ENCODE results near the gene PCBP3. TPM values are rescaled to one million over a fixed set of nuclear protein-coding genes. Genes with fewer than 3 reads are reported as not detected.
"Not testable (repeated sequence)": the region's sequence is repeated elsewhere in the genome, so short reads cannot be mapped to it uniquely, and the experiment has no call there.

The PCBP3 gene
- total RNA-seq, 4 donors from 2014 or later, result 0.47 to 5.3 (median 1.0) TPM; not detected in 1

DNA sequence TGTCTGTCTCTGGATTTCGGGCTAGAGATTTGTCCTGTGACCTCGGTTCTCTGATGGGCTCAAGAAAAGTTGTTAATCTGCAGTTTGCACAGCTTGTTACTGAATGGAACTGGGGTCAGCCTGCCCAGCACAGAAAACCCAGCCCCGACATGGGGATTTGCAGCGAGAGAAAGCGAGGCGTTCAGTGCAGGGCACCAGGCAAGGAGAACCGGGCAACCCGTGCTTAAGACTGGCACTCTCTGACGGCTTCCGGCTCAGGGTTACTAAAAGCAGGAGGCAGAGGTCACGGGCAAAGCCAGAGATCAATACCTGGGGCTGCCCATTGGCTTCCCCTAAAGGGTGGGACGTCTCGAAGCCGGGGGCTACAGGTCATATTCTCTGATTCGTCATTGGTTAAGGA lies 308.2 kb downstream of the PCBP3 start:
- H3K27ac ChIP-seq, result no peak overlapping the region
- DNase-seq, result no peak

DNA sequence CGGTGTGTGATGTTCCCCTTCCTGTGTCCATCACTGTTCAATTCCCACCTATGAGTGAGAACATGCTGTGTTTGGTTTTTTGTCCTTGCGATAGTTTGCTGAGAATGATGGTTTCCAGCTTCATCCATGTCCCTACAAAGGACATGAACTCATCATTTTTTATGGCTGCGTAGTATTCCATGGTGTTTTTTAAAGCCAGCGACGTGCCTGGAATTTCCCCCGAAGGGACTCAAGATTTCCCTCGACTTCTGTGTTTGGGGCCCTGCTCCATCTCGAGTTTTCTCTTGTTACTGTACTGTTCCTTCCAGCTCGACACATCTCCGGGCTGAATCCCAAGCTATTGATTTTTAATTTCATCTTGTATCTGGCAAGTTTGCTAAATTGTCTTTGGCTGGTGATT lies 309.0 kb downstream of the PCBP3 start:
- H3K4me3 ChIP-seq; intact Hi-C loops (cut with DNase I); H3K36me3 ChIP-seq; H3K9me3 ChIP-seq; H3K27ac ChIP-seq; DNase-seq: not testable (repeated sequence)
- WGBS, 2 donors, result 88% methylated on average over 8 to 10 of the region's 10 CpGs
- H3K4me1 ChIP-seq, result peaks cover 0 to 49% (median 17%) of the 10 kb centered on the region in 3 donors
- peaks cover 0 to 45% (median 0%) of the 10 kb centered on the region in 4 donors for H3K27me3 ChIP-seq

More for the DNA sequence above, 308.2 kb downstream of the PCBP3 start:
- WGBS, 2 donors, result 83 to 100% methylated on average over 2 to 8 of the region's 15 CpGs
- peaks cover 0 to 44% (median 14%) of the 10 kb centered on the region in 3 donors for H3K4me1 ChIP-seq
- H3K36me3 ChIP-seq, result no peaks in the 10 kb centered on the region
- no peaks in the 10 kb centered on the region for H3K9me3 ChIP-seq
- TF ChIP-seq, protein P1, sequence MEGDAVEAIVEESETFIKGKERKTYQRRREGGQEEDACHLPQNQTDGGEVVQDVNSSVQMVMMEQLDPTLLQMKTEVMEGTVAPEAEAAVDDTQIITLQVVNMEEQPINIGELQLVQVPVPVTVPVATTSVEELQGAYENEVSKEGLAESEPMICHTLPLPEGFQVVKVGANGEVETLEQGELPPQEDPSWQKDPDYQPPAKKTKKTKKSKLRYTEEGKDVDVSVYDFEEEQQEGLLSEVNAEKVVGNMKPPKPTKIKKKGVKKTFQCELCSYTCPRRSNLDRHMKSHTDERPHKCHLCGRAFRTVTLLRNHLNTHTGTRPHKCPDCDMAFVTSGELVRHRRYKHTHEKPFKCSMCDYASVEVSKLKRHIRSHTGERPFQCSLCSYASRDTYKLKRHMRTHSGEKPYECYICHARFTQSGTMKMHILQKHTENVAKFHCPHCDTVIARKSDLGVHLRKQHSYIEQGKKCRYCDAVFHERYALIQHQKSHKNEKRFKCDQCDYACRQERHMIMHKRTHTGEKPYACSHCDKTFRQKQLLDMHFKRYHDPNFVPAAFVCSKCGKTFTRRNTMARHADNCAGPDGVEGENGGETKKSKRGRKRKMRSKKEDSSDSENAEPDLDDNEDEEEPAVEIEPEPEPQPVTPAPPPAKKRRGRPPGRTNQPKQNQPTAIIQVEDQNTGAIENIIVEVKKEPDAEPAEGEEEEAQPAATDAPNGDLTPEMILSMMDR (IDR thresholded peaks at IDR 0.05), result no peak
- TF ChIP-seq POLR2A (IDR thresholded peaks at IDR 0.05), result no peak
- intact Hi-C loops (cut with DNase I), result no loop called here
- H3K4me3 ChIP-seq, result no peak overlapping the region
- peaks cover 0 to 45% (median 0%) of the 10 kb centered on the region in 4 donors for H3K27me3 ChIP-seq

DNA sequence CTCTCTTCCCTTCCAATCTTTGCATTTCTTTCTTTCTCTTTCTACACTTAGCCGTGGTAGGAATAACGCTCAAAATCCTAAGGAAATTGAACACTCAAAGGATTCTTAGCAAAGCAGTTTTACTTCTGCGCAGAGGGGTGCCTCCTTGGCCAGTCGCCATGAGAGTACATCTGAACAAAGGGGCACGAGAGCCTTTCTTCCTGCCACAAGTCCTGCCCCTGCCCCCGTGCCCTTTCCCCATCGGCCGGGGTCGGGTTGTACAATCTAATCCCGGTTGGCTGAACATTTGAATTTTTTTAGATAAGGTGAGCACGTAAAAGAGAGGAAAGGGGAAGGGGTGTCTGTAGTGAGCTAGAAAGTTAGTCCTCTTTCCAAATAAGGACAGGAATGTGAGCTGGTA lies 309.4 kb downstream of the PCBP3 start:
- peak overlapping the region in 2 of 4 donors; percentile 21 to 65 for H3K27ac ChIP-seq
- intact Hi-C loops (cut with DNase I), result no loop called here

DNA sequence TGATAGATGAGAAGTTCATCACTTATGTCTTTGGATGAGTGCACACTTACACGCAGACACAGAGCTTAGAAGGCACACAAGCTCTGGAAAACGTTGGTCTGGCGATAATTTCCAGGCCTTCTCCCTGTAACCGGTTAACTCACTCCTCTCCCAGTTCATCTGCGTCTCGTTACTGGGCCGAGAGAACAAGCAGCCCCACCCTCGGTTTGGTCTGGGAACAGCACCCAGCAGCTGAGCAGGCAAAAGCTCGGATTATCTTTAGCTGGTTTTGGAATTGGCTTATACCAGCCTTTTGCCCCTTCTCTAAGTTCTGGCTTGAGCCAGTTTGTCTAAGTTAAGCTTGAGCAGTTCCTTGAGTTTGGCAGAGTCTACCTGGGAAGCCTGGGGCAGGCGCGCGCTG lies 310.7 kb downstream of the PCBP3 start:
- H3K36me3 ChIP-seq, result no peaks in the 10 kb centered on the region
- peak overlapping the region; percentile 54 to 86 (median 61) for H3K27ac ChIP-seq
- peaks cover 0 to 62% (median 25%) of the 10 kb centered on the region in 3 donors for H3K4me1 ChIP-seq
- DNase-seq, result no peak
- WGBS, 2 donors, result 50 to 67% methylated on average over 11 to 12 of the region's 12 CpGs
- intact Hi-C loops (cut with DNase I), result no loop called here
- no peak overlapping the region for H3K4me3 ChIP-seq
- peaks cover 0 to 37% (median 0%) of the 10 kb centered on the region in 4 donors for H3K27me3 ChIP-seq
- no peaks in the 10 kb centered on the region for H3K9me3 ChIP-seq
- TF ChIP-seq, protein P1 (IDR thresholded peaks at IDR 0.05), result peak in 2 of 6 experiments; percentile 9
- TF ChIP-seq POLR2A (IDR thresholded peaks at IDR 0.05), result no peak

More for the DNA sequence above, 309.4 kb downstream of the PCBP3 start:
- WGBS, 2 donors, result 57 to 67% methylated on average over 5 to 11 of the region's 11 CpGs
- Histone ChIP-seq H3K27me3 (peaks cover 0 to 45% (median 0%) of the 10 kb centered on the region in 4 donors), H3K36me3 (no peaks in the 10 kb centered on the region), H3K4me1 (peaks cover 0 to 54% (median 20%) of the 10 kb centered on the region in 3 donors), H3K4me3 (no peak overlapping the region), H3K9me3 (no peaks in the 10 kb centered on the region)
- DNase-seq, result no peak
- no peak for TF ChIP-seq POLR2A (IDR thresholded peaks at IDR 0.05)
- TF ChIP-seq, protein P1 (IDR thresholded peaks at IDR 0.05), result no peak

DNA sequence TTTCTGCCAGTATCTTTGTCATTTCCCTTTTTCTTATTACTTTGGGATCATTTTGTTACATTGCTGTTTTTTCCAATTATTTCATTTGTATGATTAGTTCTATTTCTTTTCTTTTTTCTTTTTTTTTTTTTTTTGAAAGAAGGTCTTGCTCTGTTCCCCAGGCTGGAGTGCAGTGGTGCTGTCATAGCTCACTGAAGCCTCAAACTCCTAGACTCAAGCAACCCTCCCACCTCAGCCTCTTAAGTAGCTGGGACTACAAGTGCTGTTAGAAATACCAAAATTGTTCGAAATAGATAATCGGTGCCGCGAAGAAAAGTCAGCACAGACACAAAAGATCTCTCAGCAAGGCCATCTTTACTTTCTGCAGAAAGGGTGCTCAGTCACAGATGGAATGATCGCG lies 311.4 kb downstream of the PCBP3 start:
- peaks cover 0 to 62% (median 22%) of the 10 kb centered on the region in 3 donors for H3K4me1 ChIP-seq
- no peaks in the 10 kb centered on the region for H3K9me3 ChIP-seq
- WGBS, 2 donors, result 91 to 95% methylated on average over 6 of the region's 6 CpGs
- no peaks in the 10 kb centered on the region for H3K36me3 ChIP-seq
- intact Hi-C loops (cut with DNase I), result no loop called here
- no peak overlapping the region for H3K27ac ChIP-seq
- peaks cover 0 to 37% (median 0%) of the 10 kb centered on the region in 4 donors for H3K27me3 ChIP-seq
- no peak for DNase-seq
- TF ChIP-seq, protein P1 (IDR thresholded peaks at IDR 0.05), result no peak
- no peak for TF ChIP-seq POLR2A (IDR thresholded peaks at IDR 0.05)
- H3K4me3 ChIP-seq, result no peak overlapping the region

DNA sequence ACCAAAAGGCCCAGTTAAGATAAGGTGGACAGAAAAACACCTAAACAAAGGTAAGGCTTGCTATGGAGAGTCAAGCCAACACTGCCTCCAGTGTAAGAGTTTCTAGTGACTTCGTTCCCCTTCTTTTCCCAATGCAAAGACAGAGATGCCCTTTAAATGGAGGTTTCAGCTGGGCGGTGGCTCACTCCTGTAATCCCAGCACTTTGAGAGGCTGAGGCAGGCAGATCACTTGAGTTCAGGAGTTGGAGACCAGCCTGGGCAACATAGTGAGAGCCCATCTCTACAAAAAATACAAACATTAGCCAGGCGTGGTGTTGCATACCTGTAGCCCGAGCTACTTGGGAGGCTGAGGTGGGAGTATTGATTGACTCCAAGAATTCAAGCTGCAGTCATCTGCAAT lies 314.0 kb downstream of the PCBP3 start:
- Histone ChIP-seq H3K36me3 (no peaks in the 10 kb centered on the region), H3K4me1 (peaks cover 0 to 49% (median 14%) of the 10 kb centered on the region in 3 donors), H3K27ac (peak overlapping the region in 3 of 4 donors; percentile 53 to 70 (median 66)), H3K27me3 (peaks cover 0 to 23% (median 0%) of the 10 kb centered on the region in 4 donors), H3K4me3 (no peak overlapping the region), H3K9me3 (no peaks in the 10 kb centered on the region)
- 66% methylated on average over 4 of the region's 4 CpGs for WGBS, 2 donors
- intact Hi-C loops (cut with DNase I), result no loop called here
- TF ChIP-seq, protein P1 (IDR thresholded peaks at IDR 0.05), result no peak
- DNase-seq, result no peak
